GM19351 (cell line): ENCODE results near the gene RASSF1.

Experiments used
- ATAC-seq: cut with Tn5 transposase; IDR thresholded peaks from one replicate; pipeline ENCODE4 v1.9.1; 2021; ENCODE audit warnings: mild to moderate bottlenecking, moderate library complexity; ENCODE audit not compliant: unreplicated experiment

The RASSF1 gene

DNA sequence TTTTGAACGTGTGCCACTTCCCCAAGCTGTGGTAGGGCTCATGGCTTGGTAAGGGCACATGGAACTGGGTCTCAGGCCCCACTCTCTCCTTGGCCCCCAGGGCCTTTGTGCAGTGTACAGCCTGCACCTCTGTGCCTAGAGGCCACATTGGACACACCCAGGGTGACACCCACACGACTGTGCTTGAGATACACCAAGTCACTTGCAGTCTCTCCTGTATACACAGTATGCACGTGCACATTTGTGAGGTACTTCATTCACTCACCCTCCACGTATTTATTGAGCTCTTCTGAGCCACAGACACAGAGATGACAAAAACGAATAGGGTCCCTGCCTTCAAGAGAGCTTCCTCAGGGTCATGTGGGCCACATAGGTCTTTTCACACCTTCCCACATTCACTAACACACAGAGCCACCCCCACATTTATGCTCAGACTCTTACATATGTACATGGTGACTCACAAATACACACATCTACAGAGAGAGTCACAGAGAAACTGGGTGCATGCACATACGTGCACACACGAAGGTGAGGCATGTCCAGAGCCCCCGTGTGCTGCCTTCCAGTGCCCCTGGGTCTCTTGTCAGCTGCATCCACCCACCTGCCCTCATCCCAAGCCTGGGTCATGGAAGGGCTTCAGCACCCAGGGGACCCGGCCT, 28.5 kb upstream of the RASSF1 start:
- ATAC-seq, result no peak

DNA sequence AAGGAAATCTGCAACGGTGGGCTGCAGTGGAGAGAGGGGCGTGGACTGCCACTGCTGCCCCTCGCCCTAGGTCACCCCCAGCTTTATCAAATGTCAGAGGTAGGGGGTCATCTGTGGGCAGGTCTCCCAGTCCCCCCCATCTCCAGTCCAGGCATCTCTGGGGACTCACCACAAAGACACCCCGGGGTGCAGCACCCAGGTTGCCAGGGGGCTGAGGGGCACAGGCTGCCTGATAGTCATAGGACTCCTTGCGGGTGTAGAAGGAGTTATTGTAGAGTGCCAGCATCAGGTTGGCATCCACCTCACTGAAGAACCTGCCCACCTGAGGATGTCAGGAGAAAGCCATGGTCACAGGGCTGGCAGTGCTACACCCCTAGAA, 25.2 kb upstream of the RASSF1 start:
- ATAC-seq, result no peak

DNA sequence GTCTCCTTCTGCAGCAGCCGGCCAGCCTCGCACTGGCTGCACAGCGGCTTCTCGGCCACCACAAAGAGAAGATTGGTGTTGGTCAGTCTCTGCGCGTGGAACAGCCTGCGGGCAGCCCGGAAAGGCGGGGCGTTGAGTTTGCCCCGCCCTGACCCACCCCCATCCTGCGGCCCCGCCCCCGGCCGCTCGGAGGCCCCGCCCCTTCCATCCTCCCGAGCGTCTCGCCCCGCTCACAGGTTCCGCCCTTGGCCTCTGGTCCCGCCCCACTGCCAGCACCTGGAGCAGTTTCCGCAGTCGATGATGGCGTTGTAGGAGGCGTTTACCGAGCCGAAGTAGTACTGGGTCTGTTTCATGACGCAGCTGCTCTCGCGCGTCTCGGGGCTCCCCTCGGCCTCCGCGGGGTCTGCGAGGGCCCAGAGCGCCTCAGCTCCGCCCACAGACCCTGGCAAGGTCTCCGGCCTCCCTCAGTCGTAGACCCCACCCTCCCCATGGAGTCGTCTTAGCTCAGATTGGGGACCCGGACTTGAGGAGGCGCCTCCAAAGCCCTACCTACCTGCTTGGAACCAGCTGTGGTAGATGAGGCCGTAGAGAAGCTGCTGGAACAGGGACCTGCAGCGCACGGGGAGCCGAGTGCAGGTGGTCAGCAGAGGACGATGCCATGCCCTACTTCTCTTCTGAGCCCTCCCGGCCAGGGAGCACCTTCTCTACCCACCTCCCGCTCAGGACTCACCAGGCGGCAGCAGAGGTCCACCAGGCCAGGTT, 24.6 kb upstream of the RASSF1 start:
- ATAC-seq, result peak; percentile 96

DNA sequence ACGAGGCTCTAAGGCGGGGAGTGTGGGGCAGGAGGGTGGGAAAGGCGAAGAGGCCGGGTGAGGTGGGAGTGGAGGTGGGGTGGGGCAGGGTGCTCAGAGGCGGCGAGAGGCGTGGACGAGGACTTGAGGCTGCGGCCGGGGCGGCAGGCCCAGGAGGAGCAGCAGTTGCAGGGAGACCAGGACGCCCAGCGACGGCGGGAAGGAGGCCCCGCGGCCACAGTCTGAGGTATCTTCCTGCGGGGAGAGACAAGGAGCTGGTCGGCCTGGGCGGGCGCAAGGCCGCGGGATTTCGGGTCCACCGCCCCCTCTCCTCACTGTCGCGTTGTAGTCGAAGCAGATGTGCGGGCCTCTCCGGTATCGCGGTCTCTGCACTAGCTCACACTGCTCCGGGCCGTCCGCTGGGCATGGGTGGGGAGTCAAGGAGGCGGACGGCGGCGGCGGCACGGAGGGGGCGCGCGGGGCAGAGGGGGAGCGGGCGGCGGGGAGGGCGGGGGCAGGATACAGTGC, 24.0 kb upstream of the RASSF1 start:
- no peak for ATAC-seq

DNA sequence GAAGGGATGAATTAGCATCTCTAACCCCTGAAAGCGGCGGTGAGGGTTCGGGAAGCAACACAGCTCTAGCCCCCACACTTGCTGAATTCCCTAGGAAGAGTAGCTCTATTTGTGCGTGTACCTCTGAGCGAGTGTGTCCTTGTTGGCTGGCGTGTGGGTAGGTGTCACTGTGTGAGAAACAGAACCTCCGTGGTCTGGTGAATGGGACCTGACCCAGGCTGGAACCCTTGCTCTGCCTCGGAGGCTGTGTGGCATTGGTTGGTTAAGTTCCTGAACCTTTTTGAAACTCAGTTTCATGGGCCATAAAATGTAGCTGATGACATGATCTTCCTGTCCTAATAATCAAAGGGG, 19.1 kb upstream of the RASSF1 start:
- ATAC-seq, result no peak

DNA sequence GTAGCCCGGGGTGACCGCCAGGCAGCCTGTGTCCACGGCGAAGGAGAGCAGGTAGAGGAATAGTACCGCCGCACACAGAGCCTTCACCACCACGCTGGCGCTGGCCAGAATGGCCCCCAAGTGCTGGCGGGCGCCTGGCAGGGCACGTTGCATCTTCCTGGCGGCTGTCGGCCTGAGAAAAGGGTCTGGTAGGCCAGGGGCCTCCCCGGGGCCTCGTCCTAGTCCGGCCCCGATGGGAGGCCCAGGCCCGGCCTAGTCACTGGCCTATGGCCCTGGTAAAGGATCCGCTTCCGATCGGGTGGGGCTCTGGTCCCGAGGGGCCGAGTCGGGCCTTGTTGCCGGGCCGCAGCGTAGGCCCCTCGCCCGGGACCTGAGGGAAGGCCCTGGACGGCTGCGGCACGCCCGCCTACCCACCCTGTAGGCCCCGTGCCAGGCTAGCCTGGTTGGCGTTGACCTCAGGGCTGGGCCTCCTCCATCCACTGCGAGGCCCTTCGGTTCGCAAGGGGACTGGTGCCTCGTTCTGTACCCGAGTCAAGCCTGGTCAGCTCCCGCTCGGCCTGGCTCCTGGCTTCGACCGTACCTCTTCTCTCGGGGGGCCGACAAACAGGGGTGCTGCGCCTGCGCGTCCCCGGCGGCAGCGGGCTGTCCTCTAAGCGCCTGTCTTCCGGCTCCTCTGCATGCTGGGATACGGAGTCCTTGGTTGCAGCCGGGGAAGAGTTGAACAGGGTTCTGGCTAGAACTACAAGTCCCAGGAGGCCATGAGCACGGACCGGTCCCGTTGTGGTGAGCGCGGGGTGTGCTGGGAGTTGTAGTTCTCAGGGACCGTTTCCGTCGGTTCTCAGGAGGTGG, 18.5 kb upstream of the RASSF1 start, which contains the start of gene TMEM115:
Gene TMEM115, minus strand, starts transcription at position 611 of the 849 bp plus-strand sequence. Its CDS starts 458 bp downstream, at position 153.
- ATAC-seq, result peak; percentile 99

DNA sequence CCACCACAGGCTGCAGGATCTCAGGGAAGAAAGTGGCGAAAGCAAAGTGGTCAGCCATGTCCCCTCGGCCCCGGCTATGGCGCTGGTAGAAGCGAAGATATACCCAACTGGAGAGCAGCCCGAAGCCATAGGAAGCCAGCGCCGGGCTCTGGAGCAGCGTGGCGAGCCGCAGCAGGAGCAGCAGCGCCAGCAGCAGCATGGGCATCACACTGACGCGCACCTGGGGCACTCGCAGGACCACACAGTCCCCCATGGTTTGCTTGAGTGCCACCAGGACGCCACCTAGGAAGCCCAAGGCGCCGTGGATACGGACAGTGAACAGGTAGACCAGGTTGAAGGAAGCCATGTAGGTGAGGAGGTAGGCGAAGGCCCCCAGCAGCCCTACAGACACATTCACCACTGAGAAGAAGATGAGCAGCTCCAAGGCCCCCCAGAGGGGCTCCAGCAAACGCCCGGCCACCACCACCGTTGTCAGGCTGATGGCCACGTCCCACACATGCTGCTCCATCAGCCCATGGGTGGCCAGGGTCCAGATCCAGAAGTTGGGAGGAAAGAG, 17.8 kb upstream of the RASSF1 start:
- ATAC-seq, result no peak

DNA sequence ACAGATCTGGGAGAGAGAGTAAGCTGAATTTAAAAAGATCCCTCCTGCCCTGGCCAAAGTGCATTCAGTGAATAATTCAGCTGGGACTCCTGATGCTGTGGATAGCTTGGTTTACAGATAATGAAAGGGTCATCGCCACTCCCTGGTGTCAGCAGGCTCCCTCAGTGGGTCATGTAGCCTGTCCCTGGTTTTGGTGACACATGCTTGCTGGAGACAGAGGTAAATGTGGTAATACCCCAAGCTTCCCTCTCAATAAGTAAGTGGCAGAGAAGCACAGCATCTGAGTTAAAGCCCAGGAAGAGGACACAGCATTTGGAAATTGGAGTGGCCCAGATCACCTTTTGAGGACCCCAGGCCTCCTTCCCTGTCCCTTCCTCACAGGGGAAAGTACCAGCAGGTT, 16.8 kb upstream of the RASSF1 start:
- ATAC-seq, result no peak

DNA sequence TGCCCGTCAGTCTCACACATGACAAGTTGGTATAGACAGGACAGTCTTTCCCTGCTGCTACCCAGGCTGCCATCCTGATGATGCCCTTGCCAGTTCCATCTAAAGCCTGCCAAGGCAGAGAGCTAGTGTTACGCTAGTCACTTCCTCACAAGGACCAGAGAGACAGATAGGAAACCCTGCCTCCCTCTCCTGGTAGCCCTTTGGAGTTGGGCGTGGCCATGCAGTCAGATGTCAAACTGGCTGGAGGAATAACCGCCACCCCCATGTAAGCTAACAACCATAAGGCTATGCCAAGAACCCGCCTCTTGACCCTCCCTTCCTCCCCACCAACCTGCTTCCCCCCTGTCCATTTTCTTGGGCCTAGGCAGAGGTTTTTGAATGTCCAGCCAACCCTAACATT, 15.9 kb upstream of the RASSF1 start:
- ATAC-seq, result no peak

DNA sequence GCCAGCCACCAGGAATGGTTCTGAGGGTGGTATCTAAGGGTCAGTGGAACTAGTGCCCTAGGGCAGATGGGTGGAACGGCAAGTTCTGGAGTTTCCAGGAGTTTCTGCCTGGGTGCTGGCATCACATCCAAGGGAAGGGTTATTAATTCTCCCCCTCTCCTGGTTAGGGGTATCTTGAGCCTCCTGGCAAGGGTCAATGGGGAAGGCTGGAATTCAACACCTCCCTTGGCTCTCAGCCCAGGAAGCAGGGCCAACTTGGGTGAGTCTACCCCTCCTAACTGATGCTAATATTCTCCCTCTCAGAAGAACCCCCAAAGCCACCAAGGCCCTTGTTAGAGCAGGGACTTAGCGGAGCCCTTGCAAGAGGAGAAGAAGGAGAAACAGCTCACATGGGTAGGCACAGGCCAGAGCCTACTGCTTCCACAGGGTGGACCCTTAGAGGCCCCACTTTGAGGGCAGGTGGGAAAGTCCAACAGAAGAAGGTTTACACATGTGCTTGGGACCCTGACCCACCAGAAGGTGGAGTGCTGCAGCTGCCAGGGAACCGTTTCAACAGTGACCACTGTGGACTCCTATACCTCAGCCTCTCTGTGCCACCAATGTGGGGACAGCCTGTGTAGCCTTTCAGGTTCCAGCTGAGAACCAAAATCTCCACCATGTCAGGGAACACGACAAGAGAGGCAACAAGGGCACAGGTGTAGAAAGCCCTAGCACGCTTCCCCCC, 15.4 kb upstream of the RASSF1 start:
- no peak for ATAC-seq

DNA sequence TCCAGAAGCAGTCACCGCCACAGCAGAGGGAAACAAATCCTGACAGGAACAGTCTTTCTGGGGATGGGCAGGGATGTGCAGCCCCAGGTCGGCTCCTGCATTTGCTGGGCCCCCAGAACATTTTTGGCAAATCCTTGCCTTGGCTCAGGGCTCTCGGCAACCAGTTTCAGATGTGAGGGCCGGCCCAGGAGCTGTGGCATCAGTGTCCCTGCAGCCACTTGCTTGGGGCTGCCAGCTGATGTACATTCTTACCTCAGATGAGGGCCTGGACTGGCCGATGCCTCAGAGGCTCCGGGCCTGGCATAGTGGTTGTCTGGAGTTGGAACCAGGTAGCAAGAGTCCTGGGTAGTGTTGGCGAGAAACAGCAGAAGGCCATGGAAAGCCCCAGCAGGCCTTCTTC, 14.2 kb upstream of the RASSF1 start:
- ATAC-seq, result no peak

DNA sequence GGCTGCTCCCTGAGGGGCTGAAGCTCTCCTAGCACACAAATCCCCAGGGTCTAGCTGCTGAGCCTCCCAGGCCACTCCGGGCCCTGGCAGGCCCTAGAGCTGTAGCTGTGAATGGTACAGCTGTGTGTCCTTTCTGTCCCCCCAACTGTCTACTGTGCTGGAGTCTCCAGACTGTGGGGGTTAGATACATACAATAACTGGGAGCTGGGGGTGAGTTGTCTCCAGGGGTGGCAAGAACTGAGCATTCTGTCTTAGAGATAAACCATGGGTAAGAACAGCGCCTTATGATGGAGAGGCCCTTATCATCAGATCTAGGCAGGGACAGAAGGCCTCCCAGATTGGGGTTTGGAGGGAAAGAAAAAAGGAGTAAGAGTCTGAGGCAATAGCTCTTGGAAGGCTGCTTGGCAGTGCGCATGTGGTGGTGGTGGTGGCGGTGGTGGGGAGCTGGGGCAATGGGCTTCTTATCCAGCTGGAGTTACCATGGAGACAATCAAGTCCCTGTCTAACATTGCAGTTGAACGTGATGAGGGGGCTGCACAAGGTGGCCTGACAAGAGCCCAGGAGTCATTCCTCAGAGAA, 13.6 kb upstream of the RASSF1 start:
- ATAC-seq, result no peak

DNA sequence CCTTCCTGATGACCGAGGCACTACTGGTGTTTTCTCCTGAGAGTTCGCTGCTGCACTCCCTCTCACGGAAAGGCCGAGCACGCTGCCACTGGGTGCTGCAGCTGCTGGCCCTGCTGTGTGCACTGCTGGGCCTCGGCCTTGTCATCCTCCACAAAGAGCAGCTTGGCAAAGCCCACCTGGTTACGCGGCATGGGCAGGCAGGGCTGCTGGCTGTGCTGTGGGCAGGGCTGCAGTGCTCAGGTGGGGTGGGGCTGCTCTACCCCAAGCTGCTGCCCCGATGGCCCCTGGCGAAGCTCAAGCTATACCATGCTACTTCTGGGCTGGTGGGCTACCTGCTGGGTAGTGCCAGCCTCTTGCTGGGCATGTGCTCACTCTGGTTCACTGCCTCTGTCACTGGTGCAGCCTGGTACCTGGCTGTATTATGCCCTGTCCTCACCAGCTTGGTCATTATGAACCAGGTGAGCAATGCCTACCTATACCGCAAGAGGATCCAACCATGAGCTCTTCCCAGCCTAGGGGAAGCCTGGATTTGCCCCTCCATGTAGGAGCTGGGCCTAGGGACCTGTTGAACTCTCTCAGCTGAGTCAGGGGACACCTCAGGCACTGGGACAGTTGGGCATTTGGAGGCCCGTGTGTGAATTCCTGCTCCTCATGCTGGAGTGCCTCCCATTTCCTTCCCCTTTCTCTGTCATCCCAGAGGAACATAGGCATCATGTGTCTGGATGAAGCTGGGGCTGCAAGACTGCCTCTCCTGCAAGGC, 12.8 kb upstream of the RASSF1 start:
- ATAC-seq, result no peak

DNA sequence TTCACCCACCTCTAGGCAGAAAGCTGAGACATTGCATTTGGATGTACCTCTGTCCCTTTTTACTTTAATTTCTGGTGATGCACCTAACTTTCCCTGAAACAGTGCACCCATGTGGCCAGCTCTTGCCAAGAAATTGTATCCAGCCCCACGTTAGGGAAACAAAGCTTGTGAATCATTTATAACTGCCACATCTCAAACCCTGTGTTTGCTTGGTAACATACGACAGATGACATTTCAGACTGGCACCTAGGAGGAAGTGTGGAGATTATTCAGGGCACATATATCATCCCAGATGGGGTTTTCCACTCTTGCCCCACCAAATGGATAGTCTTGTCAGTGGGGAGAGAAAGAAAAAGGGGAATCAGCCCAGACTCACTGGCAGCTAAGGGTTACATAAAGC, 12.1 kb upstream of the RASSF1 start:
- ATAC-seq, result no peak

DNA sequence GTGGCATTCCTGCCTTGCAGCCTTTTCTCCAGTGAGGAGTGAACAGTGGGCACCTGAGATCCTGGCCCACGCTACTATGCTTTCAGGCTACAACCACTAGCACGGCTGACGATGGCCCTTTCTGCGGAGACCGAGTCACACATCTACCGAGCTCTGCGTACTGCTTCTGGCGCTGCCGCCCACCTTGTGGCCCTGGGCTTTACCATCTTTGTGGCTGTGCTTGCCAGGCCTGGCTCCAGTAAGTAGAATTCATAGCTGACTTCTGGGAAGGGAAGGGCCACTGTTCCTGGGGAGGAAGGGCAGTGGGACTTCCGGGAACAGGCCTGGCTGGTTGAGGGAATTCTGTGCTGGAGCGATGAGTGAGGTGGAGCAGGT, 10.7 kb upstream of the RASSF1 start:
- ATAC-seq, result no peak

DNA sequence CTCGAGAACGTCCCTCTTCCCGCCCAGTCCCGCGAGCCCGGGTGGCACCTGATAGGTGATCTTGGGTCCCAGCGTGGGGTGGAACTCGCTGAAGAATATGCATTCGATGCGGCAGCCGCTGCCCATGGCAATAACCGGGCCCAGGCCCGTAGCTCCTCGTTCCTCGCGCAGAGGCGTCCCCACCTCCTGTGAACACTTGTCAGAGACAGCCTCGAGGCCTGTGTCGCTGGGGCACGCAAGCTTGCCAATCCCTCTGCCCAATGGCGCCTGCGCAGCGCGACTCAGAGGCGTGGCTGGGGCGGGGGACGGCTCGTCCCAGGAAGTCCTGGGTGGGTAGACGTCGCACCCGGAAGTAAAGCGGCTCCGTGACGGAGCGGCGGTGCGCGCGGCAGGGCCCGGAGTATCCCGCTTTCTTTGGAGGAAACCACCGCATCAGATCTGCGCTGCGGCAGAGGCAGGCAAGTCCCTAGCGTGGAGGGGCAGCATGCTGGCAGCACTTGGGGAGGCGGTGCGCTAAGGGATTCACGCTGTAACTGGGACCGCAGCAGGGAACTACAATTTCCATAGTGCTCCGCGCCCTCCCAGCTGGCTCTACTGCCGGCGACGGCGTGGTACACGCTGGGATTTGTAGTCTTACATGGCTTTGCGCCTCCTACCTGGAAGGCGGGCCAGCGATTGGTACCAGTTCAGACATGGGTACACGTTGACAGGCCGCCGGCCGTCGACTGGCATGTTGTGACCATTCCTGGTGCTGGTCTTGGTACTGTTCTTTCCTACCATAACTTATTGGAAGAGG, 10.1 kb upstream of the RASSF1 start, which contains the start of the genes CYB561D2 and NPRL2:
Gene CYB561D2, plus strand, starts transcription at position 336 of the 796 bp plus-strand sequence. CDS start 572 bp downstream, outside the sequence.
Gene NPRL2, minus strand, starts transcription at position 249 of the 796 bp plus-strand sequence. Its CDS starts 123 bp downstream, at position 126.
- ATAC-seq, result peak; percentile 83

DNA sequence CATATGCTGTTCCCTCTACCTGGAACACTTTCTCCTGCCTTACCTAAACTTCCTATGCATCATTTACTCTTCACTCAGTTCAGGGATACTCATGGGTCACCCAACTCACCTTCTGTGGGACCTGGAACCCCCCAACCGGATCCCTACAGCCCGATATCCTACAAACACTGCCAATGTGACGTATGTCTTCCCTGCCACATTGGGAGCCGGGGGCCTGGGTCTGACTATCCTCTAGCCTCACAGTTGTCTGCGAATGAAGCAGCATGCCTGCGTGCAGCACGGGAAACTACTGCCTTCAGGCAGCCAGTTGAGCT, 9.5 kb upstream of the RASSF1 start:
- no peak for ATAC-seq

DNA sequence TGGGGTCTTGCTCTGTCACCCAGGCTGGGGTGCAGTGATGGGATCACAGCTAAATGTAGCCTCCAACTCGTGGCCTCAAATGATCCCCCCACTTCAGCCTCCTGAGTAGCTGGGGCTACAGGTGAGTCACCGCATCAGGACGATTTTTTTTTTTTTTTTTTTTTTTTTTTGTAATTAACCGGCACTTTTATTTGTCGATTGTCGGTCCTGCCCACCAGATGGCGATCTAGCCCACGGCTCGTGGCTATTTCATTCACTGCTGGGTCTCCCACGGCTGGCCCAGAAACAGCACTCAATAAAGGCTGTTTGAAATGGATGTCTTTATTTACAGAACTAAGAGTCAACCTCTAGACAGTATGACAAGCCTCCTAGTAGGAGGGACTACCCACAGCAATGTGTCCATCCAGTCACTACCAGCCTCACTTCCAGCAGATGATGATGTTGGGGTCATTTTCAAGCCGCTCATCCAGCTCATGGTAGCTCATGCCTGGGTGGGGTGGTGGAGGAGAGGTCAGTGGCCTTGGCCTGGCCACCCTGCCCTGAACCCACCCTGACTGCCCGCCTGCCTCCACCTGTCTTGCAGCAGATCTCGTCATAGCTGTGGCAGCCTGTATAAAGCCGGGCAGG, 6.7 kb upstream of the RASSF1 start:
- ATAC-seq, result no peak
